DMS114 treated with DMSO at 0.1 percent for 48 hours (cell line): ENCODE data around the gene MAML3.

Experiments used
- DNase-seq: peaks from one replicate; lab custom pipeline; 2025; ENCODE audit not compliant: unreplicated experiment; lab: John Stamatoyannopoulos, UW

Gene MAML3

GRCh38 chr4:139670775-139671174 is 483.2 kb downstream of the MAML3 start:
- DNase-seq, result no peak

- no peak for DNase-seq
Observed at GRCh38 chr4:139669890-139670289, 484.1 kb downstream of the MAML3 start.

GRCh38 chr4:139669335-139669734 is 484.6 kb downstream of the MAML3 start:
- no peak for DNase-seq

- no peak for DNase-seq
Observed at GRCh38 chr4:139668658-139669201, 485.3 kb downstream of the MAML3 start.

GRCh38 chr4:139668036-139668435 is 485.9 kb downstream of the MAML3 start:
- no peak for DNase-seq
